ENCODE measurements around the gene DCAF15.

DCAF15 gene

GRCh38 chr19:13976446-13976845 is 24.1 kb downstream of the DCAF15 start:
- no peak overlapping the region for H3K4me3 ChIP-seq (ENCODE audit: control insufficient read depth, low read depth, low read length)
- DNase-seq (ENCODE audit: low read depth), result no peak
- TF ChIP-seq CTCF (conservative IDR thresholded peaks at IDR 0.05; ENCODE audit: control insufficient read depth, insufficient read depth, low read depth, low read length), result no peak

- no peak for DNase-seq (ENCODE audit: low read depth)
- no peak overlapping the region for H3K4me3 ChIP-seq (ENCODE audit: control insufficient read depth, low read depth, low read length)
- no peak for TF ChIP-seq CTCF (conservative IDR thresholded peaks at IDR 0.05; ENCODE audit: control insufficient read depth, insufficient read depth, low read depth, low read length)
These were observed 25.5 kb downstream of the DCAF15 start for GRCh38 chr19:13977803-13978202.

GRCh38 chr19:13978351-13979243 is 26.3 kb downstream of the DCAF15 start:
- H3K4me3 ChIP-seq (ENCODE audit: control insufficient read depth, low read depth, low read length), result no peak overlapping the region
- DNase-seq (ENCODE audit: low read depth), result peak; percentile 20
- no peak for TF ChIP-seq CTCF (conservative IDR thresholded peaks at IDR 0.05; ENCODE audit: control insufficient read depth, insufficient read depth, low read depth, low read length)

- TF ChIP-seq CTCF (conservative IDR thresholded peaks at IDR 0.05; ENCODE audit: control insufficient read depth, insufficient read depth, low read depth, low read length), result no peak
- no peak for DNase-seq (ENCODE audit: low read depth)
- no peak overlapping the region for H3K4me3 ChIP-seq (ENCODE audit: control insufficient read depth, low read depth, low read length)
These were observed 26.9 kb downstream of the DCAF15 start for GRCh38 chr19:13979244-13979615.

- H3K4me3 ChIP-seq (ENCODE audit: control insufficient read depth, low read depth, low read length), result no peak overlapping the region
- DNase-seq (ENCODE audit: low read depth), result no peak
- TF ChIP-seq CTCF (conservative IDR thresholded peaks at IDR 0.05; ENCODE audit: control insufficient read depth, insufficient read depth, low read depth, low read length), result no peak
These were observed 27.4 kb downstream of the DCAF15 start for GRCh38 chr19:13979686-13980085.

- H3K4me3 ChIP-seq (ENCODE audit: control insufficient read depth, low read depth, low read length), result no peak overlapping the region
- DNase-seq (ENCODE audit: low read depth), result no peak
- TF ChIP-seq CTCF (conservative IDR thresholded peaks at IDR 0.05; ENCODE audit: control insufficient read depth, insufficient read depth, low read depth, low read length), result no peak
These were observed 28.0 kb downstream of the DCAF15 start for GRCh38 chr19:13980340-13980739.

Data from fibroblast of mammary gland (primary cell).